Vagina (tissue), 2 donors: ENCODE results near the gene STXBP4. TPM values are rescaled to one million over a fixed set of nuclear protein-coding genes. Genes with fewer than 3 reads are reported as not detected.

Source experiments
- DNase-seq, 2 donors: peaks; one replicate each; pipeline ENCODE4 v3.0.0-alpha.2; 2017; ENCODE audit errors: extremely low spot score in 2 of 2
- H3K27ac ChIP-seq: fragments of 200-600 bp; sonication (generic); one replicate; pipeline ENCODE4 v1.5.1; 2019
- H3K27me3 ChIP-seq: fragments of 200-600 bp; sonication (generic); one replicate; pipeline ENCODE4 v1.5.1; 2019
- H3K36me3 ChIP-seq, 2 donors: fragments of 200-600 bp; sonication (generic); one replicate each; pipeline ENCODE4 v1.5.1; 2017 to 2019
- H3K4me1 ChIP-seq: fragments of 200-600 bp; sonication (generic); one replicate; pipeline ENCODE4 v1.5.1; 2019
- H3K4me3 ChIP-seq, 2 donors: fragments of 200-600 bp; sonication (generic); 1 replicate in 1 of 2; 2 replicates in 1 of 2; pipeline ENCODE4 v1.5.1; 2016 to 2019
- H3K9me3 ChIP-seq: fragments of 200-600 bp; sonication (generic); one replicate; pipeline ENCODE4 v1.5.1; 2019
- POLR2A ChIP-seq, 2 donors: fragments of 450-650 bp; IDR thresholded peaks; one replicate each; pipeline ENCODE4 v1.6.1; 2017; ENCODE audit warnings: antibody characterized with exemption in 2 of 2, mild to moderate bottlenecking in 2 of 2, moderate library complexity in 2 of 2
- POLR2AphosphoS5 ChIP-seq, 2 donors: sonication (generic); formaldehyde crosslinking; IDR thresholded peaks; one replicate each; pipeline ENCODE4 v1.9.0; 2017; ENCODE audit warnings: antibody characterized with exemption in 2 of 2, mild to moderate bottlenecking in 2 of 2, low read depth in 1 of 2; ENCODE audit not compliant: insufficient read depth in 1 of 2
- intact Hi-C: fragments of 100-400 bp; cut with DNase I; formaldehyde crosslinking; loops from one replicate; pipeline ENCODE4 v1.15.1; 2023
- total RNA-seq: library from RNA; depleted of rRNA; stranded (reverse); fragments of >200 nt; gene quantifications from one replicate; pipeline ENCODE4 v1.2.3, GENCODE V29; 2016
- TF ChIP-seq, protein P1 (sequence below), 3 experiments: fragments of 450-650 bp in 2 of 3; fragments of 200-600 bp in 1 of 3; sonication (generic) in 1 of 3; IDR thresholded peaks; one replicate each; pipeline ENCODE4 v1.5.1; 2017 to 2019; ENCODE audit warnings: antibody characterized with exemption in 3 of 3, mild to moderate bottlenecking in 2 of 3, moderate library complexity in 2 of 3

The STXBP4 gene
- total RNA-seq, 1 donor from 2014 or later = 9.6 TPM

DNA sequence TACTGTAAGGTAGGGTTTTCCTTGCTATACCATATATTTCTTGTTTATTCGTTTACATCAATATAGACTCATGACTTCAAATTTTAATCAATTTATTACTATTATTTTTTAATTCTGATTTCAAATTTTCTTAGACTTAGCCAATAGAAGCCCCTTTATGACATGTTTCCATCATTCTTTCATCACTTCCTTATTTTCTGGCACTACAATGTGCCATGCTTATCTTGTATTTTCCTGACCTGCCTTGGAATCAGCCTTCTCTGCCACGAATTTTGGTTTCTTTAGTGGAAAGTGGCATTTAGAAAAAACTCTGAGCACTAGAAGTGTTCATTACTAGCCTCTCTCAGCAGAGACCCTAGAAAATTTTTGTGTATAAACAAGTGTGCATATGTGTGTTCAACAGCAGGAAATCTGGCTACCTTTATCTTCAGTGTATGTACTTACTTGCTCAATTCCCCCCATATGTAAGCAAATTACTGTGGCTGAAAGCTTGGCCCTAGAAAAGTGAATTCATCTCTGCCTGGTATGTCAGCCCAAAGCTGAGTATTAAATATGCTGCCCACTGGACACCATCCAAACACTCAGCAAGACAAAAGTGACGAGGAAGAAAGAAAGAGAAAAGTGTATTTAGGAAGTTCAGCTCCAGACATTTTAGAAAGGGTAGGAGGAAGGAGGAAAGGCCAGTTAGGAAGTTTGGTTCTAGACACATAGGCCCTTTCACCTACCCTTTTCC lies 4.0 kb downstream of the STXBP4 start:
- DNase-seq = no peak
- H3K9me3 ChIP-seq = no peaks in the 10 kb centered on the region
- no peaks in the 10 kb centered on the region for H3K36me3 ChIP-seq
- TF ChIP-seq POLR2A (IDR thresholded peaks at IDR 0.05) = no peak
- no peak for TF ChIP-seq POLR2AphosphoS5 (IDR thresholded peaks at IDR 0.05; ENCODE audit: insufficient read depth in 1 of 2, low read depth in 1 of 2)
- TF ChIP-seq, protein P1, sequence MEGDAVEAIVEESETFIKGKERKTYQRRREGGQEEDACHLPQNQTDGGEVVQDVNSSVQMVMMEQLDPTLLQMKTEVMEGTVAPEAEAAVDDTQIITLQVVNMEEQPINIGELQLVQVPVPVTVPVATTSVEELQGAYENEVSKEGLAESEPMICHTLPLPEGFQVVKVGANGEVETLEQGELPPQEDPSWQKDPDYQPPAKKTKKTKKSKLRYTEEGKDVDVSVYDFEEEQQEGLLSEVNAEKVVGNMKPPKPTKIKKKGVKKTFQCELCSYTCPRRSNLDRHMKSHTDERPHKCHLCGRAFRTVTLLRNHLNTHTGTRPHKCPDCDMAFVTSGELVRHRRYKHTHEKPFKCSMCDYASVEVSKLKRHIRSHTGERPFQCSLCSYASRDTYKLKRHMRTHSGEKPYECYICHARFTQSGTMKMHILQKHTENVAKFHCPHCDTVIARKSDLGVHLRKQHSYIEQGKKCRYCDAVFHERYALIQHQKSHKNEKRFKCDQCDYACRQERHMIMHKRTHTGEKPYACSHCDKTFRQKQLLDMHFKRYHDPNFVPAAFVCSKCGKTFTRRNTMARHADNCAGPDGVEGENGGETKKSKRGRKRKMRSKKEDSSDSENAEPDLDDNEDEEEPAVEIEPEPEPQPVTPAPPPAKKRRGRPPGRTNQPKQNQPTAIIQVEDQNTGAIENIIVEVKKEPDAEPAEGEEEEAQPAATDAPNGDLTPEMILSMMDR (IDR thresholded peaks at IDR 0.05) = no peak
- no peaks in the 10 kb centered on the region for H3K27me3 ChIP-seq
- H3K27ac ChIP-seq = no peak overlapping the region
- no peak overlapping the region for H3K4me3 ChIP-seq
- intact Hi-C loops = no loop called here
- H3K4me1 ChIP-seq = peaks cover 13% of the 10 kb centered on the region

DNA sequence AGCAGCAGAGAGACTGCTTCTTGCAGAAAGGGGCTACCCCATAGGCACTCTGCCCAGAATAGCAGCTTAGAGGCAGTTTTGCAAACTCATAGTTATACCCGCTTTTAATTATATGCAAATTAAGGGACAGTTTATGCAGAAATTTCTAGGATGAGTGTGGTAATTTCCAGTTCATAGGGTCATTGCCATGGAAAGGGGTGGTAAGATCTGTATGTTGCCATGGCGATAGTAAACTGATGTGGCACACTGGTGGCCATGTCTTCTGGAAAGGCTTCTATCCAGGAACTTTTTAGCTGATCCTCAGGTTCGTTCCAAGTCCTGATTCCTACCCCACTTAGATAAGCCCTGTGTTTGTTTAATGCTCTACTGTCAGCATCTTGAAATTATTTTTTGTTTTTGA lies 6.2 kb downstream of the STXBP4 start:
- intact Hi-C loops = no loop called here
- no peaks in the 10 kb centered on the region for H3K27me3 ChIP-seq
- TF ChIP-seq POLR2A (IDR thresholded peaks at IDR 0.05) = no peak

DNA sequence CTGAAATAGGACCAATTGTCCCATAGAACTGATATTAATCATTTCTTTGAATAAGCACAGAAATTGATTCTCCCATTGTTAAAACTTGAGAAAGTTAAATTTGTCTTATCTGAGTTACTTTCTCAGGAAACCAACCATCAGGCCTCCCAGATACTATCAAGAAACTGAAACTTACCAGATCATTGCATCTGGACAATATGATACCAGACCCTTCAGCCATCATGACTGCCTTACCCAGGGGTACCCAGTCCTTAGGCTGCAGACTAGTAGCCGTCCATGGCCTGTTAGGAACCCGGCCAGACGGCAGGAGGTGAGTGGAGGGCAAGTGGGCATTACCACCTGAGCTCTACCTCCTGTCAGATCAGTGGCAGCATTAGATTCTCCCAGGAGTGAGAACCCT lies 7.8 kb downstream of the STXBP4 start:
- Histone ChIP-seq H3K27me3 (no peaks in the 10 kb centered on the region), H3K4me1 (no peaks in the 10 kb centered on the region), H3K9me3 (no peaks in the 10 kb centered on the region), H3K36me3 (no peaks in the 10 kb centered on the region), H3K27ac (no peak overlapping the region), H3K4me3 (no peak overlapping the region)
- no peak for DNase-seq
- intact Hi-C loops = no loop called here
- no peak for TF ChIP-seq POLR2AphosphoS5 (IDR thresholded peaks at IDR 0.05; ENCODE audit: insufficient read depth in 1 of 2, low read depth in 1 of 2)
- TF ChIP-seq, protein P1 (IDR thresholded peaks at IDR 0.05) = no peak
- no peak for TF ChIP-seq POLR2A (IDR thresholded peaks at IDR 0.05)

More for the DNA sequence above, 6.2 kb downstream of the STXBP4 start:
- DNase-seq = no peak
- no peaks in the 10 kb centered on the region for H3K9me3 ChIP-seq
- peaks cover 3% of the 10 kb centered on the region for H3K4me1 ChIP-seq
- no peak overlapping the region for H3K4me3 ChIP-seq
- no peak overlapping the region for H3K27ac ChIP-seq
- H3K36me3 ChIP-seq = no peaks in the 10 kb centered on the region

DNA sequence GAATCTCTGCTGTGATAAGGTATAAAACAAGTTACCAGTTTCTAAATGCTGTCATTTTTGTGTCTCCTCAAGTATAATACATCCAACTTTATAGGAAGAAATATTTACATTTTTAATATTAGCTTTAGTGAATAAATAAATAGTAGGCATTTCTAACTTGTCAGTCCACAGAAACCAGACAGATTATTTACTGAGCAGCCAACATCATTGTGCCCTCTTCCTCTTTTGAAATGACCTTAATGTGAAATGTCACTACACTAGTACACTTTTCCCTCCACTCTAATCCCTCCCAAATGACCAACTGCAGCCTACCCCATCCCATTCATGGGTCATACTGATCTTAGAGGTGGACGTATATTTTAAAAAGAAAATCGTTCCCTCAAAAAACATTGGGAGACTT lies 9.2 kb downstream of the STXBP4 start:
- Histone ChIP-seq H3K27ac (no peak overlapping the region), H3K27me3 (no peaks in the 10 kb centered on the region), H3K9me3 (no peaks in the 10 kb centered on the region), H3K36me3 (no peaks in the 10 kb centered on the region), H3K4me3 (no peak overlapping the region), H3K4me1 (no peaks in the 10 kb centered on the region)
- intact Hi-C loops = no loop called here
- no peak for DNase-seq
- TF ChIP-seq, protein P1 (IDR thresholded peaks at IDR 0.05) = no peak
- TF ChIP-seq POLR2A (IDR thresholded peaks at IDR 0.05) = no peak
- no peak for TF ChIP-seq POLR2AphosphoS5 (IDR thresholded peaks at IDR 0.05; ENCODE audit: insufficient read depth in 1 of 2, low read depth in 1 of 2)

DNA sequence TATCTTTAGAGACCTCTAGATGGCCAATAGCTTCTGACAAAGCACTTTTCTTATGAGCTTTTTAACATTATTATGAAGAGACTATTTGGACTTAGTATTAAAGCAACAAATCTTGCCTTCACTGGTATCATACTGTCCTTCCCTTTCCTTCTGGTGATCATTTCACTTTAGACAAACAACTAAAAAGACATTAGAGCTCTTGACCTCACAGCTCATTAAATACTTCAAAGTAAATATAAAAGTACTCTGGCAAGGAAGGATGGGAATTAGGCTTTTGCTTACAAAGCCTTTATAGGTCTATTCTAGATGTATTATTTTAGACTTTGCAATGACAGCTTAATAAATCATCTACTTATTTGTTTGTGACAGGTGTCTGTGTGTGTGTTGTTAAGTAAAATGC lies 11.1 kb downstream of the STXBP4 start:
- Histone ChIP-seq H3K27me3 (no peaks in the 10 kb centered on the region), H3K9me3 (no peaks in the 10 kb centered on the region), H3K4me1 (no peaks in the 10 kb centered on the region), H3K4me3 (no peak overlapping the region), H3K27ac (no peak overlapping the region), H3K36me3 (no peaks in the 10 kb centered on the region)
- no peak for DNase-seq
- intact Hi-C loops = no loop called here
- TF ChIP-seq POLR2AphosphoS5 (IDR thresholded peaks at IDR 0.05; ENCODE audit: insufficient read depth in 1 of 2, low read depth in 1 of 2) (no peak), POLR2A (IDR thresholded peaks at IDR 0.05) (no peak)
- TF ChIP-seq, protein P1 (IDR thresholded peaks at IDR 0.05) = no peak
